ENCODE data around the gene IQGAP2. TPM values are rescaled to one million over a fixed set of nuclear protein-coding genes. Genes with fewer than 3 reads are reported as not detected.
A peak's percentile ranks its signal among the peaks of the same experiment; 100 is the strongest.

Gene IQGAP2
- total RNA-seq, 1 donor from 2014 or later = 0.16 TPM

- no peak for DNase-seq (ENCODE audit: low read depth)
Observed at GRCh38 chr5:76683816-76684731, 281.0 kb downstream of the IQGAP2 start.

- DNase-seq (ENCODE audit: low read depth) = no peak
Observed at GRCh38 chr5:76684756-76685519, 281.9 kb downstream of the IQGAP2 start.

- no peak for DNase-seq (ENCODE audit: low read depth)
Observed at GRCh38 chr5:76685704-76686103, 282.6 kb downstream of the IQGAP2 start.

- DNase-seq (ENCODE audit: low read depth) = no peak
Observed at GRCh38 chr5:76688212-76688611, 285.1 kb downstream of the IQGAP2 start.

GRCh38 chr5:76688836-76689235, 285.8 kb downstream of the IQGAP2 start:
- DNase-seq (ENCODE audit: low read depth) = no peak

GRCh38 chr5:76689321-76690036, 286.4 kb downstream of the IQGAP2 start:
- DNase-seq (ENCODE audit: low read depth) = peak; percentile 44

GRCh38 chr5:76690037-76690679, 287.1 kb downstream of the IQGAP2 start:
- peak; percentile 21 for DNase-seq (ENCODE audit: low read depth)

GRCh38 chr5:76690704-76691466, 287.8 kb downstream of the IQGAP2 start:
- DNase-seq (ENCODE audit: low read depth) = no peak

- no peak for DNase-seq (ENCODE audit: low read depth)
Observed at GRCh38 chr5:76691467-76692273, 288.6 kb downstream of the IQGAP2 start.

- DNase-seq (ENCODE audit: low read depth) = no peak
Observed at GRCh38 chr5:76692274-76692540, 289.1 kb downstream of the IQGAP2 start.

GRCh38 chr5:76692651-76693050, 289.6 kb downstream of the IQGAP2 start:
- no peak for DNase-seq (ENCODE audit: low read depth)

- DNase-seq (ENCODE audit: low read depth) = no peak
Observed at GRCh38 chr5:76693141-76693540, 290.1 kb downstream of the IQGAP2 start.

GRCh38 chr5:76694317-76694716, 291.2 kb downstream of the IQGAP2 start:
- no peak for DNase-seq (ENCODE audit: low read depth)

- no peak for DNase-seq (ENCODE audit: low read depth)
Observed at GRCh38 chr5:76695346-76695745, 292.3 kb downstream of the IQGAP2 start.

GRCh38 chr5:76696251-76696650, 293.2 kb downstream of the IQGAP2 start:
- no peak for DNase-seq (ENCODE audit: low read depth)

- DNase-seq (ENCODE audit: low read depth) = no peak
Observed at GRCh38 chr5:76697670-76698069, 294.6 kb downstream of the IQGAP2 start.

GRCh38 chr5:76700571-76700970, 297.5 kb downstream of the IQGAP2 start:
- DNase-seq (ENCODE audit: low read depth) = no peak

- peak; percentile 99 for DNase-seq (ENCODE audit: low read depth)
Observed at GRCh38 chr5:76701298-76701697, 298.2 kb downstream of the IQGAP2 start.

GRCh38 chr5:76703707-76704106, 300.6 kb downstream of the IQGAP2 start:
- no peak for DNase-seq (ENCODE audit: low read depth)
